GM12801 (cell line): ENCODE results near the gene MAMDC4.

ENCODE experiments used
- TF ChIP-seq, protein P1 (sequence below): IDR thresholded peaks from one replicate; pipeline ENCODE4 v1.5.1; 2011; ENCODE audit warnings: control low read depth; ENCODE audit not compliant: insufficient read length; ENCODE audit errors: extremely low read depth

The MAMDC4 gene

DNA sequence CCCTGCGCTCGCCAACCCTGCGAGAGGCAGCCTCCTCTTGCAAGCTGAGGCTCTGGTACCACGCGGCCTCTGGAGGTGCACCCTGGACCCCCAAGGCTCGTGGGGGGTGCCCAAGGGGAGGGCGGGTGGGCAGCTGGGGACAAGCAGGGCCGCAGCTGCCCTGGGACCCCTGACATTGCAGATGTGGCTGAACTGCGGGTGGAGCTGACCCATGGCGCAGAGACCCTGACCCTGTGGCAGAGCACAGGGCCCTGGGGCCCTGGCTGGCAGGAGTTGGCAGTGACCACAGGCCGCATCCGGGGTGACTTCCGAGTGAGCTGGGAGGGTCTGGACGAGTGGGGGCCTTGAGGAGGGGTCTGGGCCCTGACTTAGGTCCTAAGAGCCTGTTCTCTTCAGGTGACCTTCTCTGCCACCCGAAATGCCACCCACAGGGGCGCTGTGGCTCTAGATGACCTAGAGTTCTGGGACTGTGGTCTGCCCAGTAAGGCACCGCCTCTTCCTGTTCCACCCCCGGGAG is 1.5 kb downstream of the MAMDC4 start:
- TF ChIP-seq, protein P1, sequence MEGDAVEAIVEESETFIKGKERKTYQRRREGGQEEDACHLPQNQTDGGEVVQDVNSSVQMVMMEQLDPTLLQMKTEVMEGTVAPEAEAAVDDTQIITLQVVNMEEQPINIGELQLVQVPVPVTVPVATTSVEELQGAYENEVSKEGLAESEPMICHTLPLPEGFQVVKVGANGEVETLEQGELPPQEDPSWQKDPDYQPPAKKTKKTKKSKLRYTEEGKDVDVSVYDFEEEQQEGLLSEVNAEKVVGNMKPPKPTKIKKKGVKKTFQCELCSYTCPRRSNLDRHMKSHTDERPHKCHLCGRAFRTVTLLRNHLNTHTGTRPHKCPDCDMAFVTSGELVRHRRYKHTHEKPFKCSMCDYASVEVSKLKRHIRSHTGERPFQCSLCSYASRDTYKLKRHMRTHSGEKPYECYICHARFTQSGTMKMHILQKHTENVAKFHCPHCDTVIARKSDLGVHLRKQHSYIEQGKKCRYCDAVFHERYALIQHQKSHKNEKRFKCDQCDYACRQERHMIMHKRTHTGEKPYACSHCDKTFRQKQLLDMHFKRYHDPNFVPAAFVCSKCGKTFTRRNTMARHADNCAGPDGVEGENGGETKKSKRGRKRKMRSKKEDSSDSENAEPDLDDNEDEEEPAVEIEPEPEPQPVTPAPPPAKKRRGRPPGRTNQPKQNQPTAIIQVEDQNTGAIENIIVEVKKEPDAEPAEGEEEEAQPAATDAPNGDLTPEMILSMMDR: no peak

DNA sequence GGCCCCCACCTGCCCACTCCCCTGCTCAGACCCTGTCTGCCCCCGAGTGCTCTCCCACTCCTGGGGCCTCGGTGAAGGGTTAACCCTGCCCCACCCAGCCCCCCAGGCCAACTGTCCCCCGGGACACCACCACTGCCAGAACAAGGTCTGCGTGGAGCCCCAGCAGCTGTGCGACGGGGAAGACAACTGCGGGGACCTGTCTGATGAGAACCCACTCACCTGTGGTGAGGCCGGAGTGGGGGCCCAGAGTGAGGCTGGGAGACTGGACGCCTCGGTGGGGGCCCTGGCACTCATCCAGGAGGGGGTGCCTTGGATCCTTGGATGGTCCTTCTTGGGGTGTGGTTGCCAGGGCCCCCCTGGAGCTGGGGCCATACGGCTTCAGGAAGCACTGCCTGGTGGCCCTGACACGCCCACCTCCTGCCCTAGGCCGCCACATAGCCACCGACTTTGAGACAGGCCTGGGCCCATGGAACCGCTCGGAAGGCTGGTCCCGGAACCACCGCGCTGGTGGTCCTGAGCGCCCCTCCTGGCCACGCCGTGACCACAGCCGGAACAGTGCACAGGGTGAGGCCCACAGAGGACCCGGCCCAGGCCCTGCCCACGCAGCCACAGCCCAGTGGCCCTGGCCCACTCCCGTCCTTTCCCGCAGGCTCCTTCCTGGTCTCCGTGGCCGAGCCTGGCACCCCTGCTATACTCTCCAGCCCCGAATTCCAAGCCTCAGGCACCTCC is 2.1 kb downstream of the MAMDC4 start:
- TF ChIP-seq, protein P1: no peak

DNA sequence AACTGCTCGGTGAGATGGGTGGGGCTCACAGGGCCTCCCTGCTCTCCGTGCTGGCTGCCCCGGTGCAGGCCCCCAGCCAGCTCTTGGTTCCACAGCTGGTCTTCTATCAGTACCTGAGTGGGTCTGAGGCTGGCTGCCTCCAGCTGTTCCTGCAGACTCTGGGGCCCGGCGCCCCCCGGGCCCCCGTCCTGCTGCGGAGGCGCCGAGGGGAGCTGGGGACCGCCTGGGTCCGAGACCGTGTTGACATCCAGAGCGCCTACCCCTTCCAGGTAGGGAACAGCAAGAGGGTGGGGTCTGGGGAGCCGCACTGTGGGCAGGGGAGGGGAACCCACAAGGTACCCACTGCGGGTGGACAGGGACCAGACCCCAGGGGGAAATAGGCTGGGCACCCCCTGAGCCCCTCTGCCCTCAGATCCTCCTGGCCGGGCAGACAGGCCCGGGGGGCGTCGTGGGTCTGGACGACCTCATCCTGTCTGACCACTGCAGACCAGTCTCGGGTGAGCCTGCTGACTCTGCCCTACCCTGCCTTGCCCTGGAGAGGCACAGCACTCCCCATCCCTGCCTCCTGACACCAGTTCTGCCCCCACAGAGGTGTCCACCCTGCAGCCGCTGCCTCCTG is 2.8 kb downstream of the MAMDC4 start:
- TF ChIP-seq, protein P1: no peak

DNA sequence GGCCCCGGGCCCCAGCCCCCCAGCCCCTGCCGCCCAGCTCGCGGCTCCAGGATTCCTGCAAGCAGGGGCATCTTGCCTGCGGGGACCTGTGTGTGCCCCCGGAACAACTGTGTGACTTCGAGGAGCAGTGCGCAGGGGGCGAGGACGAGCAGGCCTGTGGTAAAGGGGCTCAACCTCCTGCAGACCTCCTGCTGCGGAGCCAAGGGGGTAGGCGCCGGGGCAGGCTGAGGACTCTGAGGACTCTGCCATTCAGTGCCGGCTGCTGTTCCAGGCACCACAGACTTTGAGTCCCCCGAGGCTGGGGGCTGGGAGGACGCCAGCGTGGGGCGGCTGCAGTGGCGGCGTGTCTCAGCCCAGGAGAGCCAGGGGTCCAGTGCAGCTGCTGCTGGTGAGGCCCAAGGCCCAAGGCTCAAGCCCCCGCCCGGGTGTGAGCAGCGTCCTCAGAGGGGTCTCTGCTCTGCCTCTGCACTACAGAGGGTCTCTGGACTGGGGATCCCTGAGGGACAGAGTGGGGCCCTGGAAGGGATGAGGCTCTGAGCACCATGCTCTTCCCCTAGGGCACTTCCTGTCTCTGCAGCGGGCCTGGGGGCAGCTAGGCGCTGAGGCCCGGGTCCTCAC is 3.4 kb downstream of the MAMDC4 start:
- TF ChIP-seq, protein P1: no peak

DNA sequence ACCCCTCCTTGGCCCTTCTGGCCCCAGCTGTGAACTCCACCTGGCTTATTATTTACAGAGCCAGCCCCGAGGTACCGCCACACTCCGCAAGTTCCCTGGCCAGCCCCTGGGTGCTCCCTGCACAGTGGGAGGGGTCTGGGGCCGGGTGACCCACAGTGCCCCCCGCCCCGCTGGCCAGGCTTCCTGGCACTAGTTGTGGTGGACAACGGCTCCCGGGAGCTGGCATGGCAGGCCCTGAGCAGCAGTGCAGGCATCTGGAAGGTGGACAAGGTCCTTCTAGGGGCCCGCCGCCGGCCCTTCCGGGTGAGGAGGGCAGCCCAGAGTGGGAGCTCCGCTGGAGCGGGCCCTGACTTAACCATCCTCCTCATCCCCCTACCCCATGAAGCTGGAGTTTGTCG is 3.9 kb downstream of the MAMDC4 start:
- TF ChIP-seq, protein P1: no peak

DNA sequence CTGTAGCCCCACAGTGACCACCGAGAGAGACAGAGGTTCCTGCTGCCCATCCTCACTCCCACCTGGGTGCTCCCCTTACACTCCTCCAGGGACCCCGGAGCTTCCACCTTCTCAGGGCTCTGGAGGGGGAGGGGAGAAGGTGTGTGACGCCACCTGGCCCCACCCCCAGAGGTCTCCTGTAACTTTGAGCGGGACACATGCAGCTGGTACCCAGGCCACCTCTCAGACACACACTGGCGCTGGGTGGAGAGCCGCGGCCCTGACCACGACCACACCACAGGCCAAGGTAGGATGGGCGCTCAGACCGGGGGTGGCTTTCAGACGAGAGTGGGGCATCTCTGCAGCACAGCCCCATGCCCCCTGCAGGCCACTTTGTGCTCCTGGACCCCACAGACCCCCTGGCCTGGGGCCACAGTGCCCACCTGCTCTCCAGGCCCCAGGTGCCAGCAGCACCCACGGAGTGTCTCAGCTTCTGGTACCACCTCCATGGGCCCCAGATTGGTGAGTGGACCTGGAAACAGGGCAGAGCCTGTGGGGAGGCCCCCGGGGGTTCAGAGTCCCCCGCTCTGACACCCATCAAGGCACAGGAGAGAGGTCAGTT is 4.5 kb downstream of the MAMDC4 start:
- TF ChIP-seq, protein P1: no peak

DNA sequence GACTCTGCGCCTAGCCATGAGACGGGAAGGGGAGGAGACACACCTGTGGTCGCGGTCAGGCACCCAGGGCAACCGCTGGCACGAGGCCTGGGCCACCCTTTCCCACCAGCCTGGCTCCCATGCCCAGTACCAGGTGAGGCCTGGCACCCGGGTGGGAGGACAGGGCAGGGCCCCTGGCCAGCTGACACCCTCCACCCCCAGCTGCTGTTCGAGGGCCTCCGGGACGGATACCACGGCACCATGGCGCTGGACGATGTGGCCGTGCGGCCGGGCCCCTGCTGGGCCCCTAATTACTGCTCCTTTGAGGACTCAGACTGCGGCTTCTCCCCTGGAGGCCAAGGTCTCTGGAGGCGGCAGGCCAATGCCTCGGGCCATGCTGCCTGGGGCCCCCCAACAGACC is 5.0 kb downstream of the MAMDC4 start:
- TF ChIP-seq, protein P1: no peak
